GM21529 (cell line): ENCODE measurements around the gene DOCK1.

ENCODE experiments used
- ATAC-seq: cut with Tn5 transposase; IDR thresholded peaks from one replicate; pipeline ENCODE4 v1.9.1; 2021; ENCODE audit not compliant: unreplicated experiment

DOCK1 gene

GRCh38 chr10:127157506-127158200, 252.4 kb downstream of the DOCK1 start:
- ATAC-seq, result no peak

DNA sequence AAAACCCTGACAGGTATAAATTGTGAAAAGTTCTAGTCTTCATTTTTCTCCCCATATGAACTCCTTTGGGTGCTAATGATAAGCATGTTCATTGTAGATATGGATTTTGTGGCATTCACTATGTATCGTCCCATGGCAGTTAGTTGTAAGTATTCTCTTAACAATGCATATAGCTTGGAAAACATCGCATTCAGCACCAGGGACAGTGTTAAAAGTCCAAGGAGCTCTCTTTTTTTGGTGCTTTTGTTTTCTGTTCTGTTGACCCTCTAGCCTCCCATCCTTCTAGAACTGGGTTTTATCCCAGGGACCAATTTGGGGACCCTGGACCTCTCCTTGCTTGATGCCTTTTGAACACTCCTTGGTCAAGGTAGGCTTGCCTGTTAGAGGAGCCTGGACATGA, 253.4 kb downstream of the DOCK1 start:
- no peak for ATAC-seq

DNA sequence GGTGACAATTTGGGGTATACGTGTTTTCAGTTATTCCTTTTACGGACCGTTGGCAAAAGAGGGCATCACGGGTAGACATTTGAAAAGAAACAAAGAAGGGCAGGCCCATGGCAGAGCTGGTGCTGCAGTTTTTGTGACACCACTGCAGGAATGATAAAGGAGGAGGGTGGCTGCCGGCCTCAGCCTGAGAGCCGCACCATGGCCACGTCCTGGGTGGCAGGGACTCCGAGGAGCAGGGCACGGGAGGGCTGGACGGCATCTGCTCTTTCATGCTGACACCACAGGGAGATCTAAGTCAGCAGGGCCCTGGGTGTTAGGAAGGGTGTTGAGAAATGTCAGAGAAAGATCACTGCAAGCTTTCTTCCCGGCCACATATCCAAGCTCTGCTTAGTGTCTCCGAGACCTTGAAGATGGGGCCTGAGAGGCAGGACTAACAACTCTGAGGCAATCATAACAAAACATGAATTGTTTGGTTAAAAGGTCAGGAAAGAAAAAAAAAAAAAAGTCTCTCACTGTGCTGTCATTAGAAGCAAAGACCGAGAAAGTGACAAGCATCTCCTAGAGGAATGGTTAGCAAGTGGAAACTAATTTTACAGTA, 254.5 kb downstream of the DOCK1 start:
- no peak for ATAC-seq

DNA sequence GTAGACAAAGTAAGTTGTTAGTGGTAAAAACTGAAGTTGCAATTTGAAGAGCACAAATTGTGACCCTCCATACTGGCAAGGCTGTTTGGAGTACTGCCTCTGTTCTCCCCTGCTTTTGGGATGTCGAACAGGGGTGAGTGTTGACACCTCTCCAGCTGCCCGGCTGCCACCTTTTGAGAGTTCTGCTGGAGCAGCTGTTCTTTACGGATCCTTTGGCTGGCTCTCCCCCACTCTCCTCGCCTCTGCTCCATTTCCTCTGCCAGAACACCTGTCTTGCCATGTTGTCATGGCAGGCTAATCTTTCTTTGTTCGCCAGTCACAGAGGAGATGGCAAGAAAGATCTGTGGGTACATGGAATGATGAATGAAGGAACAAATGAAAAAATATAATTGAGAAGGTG, 256.3 kb downstream of the DOCK1 start:
- ATAC-seq, result no peak

DNA sequence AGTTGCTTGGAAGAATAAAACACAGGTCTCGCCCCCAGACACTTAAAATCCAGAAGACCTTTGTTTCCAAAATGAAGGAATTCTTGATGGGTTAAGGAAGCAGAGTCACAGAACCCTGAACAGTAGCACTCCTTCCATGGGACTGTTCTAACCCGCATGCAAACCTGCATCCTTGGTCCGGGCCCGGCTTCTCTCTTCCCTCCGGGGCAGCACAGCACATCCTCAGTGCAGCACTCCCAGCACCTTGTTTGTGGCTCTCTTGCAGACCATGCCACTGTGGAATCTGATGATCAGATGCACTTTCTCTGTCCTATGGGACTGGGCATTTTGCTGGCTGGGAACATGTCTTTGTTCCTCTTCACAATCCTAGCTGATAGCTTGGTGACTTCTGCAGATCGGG, 257.6 kb downstream of the DOCK1 start:
- no peak for ATAC-seq

DNA sequence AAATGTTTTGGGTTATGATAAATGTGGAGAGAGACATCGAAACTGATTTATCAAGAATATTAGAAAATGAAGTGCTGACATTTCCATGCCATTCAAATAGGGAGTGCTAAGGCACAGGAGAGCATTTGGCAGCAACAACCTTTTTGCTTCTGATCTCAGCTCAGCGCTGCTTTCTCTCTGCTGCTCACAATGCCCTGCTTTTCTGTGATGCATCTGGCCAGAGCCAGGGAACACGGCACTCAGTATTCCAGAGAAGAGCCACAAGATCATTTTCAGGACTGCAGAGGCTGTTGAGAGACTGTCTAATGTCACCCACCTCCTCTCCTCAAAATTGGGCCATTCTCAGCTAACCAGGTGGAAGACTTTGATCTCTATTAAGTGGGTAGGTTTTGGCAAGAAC, 263.0 kb downstream of the DOCK1 start:
- no peak for ATAC-seq

- no peak for ATAC-seq
These were observed 269.6 kb downstream of the DOCK1 start for GRCh38 chr10:127174866-127175265.

DNA sequence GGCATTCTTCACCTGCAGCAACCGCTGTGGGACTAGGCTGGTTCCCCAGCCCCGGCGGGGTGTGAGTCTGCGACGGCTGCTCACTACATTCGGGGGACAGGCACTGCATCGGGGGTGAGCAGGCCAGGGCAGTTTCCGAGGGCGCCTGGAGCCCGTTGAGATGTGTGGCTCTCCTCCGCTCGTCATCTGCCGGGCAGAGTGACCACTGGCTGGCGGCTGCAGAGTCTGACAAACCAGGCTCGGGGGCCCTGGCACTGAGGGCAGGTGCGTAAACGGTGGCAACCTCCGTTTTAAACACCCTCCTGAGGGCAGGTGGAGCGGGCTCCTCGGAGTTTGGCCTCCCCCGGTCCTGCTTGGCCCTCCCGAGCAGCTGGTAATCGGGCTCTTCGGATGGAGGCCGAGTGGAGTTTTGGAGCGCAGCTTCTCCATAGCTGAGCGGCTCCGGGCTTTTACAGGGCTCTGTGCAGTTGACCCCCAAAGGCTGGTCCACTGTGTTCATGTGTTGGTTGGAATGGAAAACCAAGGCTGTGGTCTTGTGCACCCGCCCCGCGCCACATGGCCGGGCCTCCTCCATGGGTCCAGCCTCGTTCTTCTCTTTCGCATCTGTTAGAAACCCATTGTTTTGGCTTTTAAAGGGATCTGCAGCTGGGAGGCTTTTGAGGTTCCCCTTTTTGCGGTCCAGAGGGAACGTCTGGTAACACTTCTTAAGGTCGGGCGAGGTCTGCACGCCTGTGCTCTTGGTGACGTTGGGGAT, 270.3 kb downstream of the DOCK1 start:
- no peak for ATAC-seq

DNA sequence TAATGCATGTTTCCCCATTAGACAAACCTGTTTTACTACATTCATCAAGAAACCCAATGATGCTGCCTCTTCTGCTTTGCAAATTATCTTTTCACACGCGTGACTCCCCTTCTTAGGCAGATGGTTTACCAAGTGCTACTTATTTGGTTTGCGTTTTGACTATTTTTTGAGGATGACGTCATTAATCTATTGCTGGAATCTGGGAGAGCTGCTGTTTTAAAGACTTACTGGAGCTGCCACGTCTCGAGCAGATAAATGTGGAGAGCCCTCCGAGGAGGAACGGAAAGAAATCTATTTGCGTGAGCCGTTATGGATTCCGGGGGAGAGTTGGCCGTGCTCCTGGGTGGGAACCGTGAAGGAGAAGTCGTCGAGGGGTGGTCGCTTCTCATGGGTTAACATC, 271.4 kb downstream of the DOCK1 start:
- ATAC-seq, result no peak

- ATAC-seq, result no peak
These were observed 274.5 kb downstream of the DOCK1 start for GRCh38 chr10:127179612-127180250.

DNA sequence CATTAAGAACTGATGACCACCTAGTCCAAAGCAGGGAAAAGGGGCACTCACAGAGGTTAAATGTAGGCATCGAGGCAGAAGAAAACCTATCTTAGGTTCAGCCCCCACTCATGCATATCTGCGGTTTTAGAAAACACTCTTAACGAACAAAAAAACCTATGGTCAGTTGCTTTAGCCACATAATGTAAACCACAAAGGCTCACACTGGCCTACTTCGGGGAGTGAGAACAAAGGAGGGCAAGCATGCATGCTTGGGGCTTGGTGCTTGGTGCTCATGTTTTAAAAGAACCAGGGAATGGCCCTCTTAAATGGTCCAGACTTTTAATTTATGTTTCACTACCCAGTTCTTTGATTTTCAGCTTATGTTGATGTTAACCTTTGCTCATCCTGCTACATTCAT, 276.9 kb downstream of the DOCK1 start:
- no peak for ATAC-seq

DNA sequence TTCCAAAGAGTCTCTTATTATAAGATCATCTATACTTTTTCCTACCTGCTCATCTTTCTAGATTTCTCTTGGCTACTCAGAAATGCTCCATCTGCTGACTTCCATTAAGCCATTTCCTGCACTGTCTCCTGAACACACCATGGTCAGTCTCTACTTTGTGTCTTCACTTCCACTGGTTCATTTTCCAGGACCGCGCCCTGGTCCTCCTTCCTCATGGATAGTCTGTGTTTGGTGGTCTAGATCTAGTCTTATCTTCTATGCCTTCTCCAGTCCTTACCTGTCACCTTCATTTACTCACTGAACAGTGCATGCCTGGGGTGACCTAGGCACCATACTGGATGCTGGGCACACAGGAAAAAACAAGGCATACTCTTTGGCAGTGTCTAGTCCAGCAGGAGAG, 279.4 kb downstream of the DOCK1 start:
- ATAC-seq, result no peak

DNA sequence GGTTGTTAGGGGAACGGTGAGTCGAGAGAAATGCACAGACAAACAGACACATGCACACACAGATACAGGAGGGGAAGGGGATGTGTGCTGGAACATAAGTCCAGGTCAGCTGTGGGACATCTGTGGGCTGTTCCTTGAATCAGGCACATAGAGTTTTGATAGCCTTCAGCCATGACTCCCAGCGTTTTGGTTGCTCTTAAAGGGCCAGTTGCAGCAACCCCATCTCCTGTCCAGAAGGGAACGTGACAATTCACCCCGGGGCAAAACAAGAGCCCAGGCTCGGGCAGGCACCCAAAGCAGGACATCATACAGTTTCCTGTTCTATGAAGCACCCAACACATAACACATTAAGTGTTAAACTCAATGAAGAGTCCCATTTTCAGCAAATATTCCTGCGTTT, 281.6 kb downstream of the DOCK1 start:
- ATAC-seq, result no peak

DNA sequence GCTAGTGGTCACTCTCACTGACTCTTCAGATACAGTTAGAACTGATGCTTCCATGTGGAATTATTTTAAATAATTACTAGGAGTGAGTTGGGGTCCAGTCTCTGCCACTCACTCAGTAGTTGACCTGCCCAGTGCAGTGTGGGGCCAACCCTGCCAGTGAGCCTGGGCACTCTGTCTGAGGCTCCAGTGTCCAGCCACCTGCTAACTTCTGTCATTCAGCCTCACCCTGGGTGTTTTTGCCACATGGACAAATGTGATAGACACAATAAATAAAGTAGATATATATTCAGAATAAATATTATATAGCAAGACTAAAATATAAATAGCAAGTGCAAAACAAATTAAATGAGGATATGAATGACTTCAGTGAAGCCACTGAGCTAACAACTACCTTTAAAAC, 284.0 kb downstream of the DOCK1 start:
- no peak for ATAC-seq

GRCh38 chr10:127190427-127190826, 285.2 kb downstream of the DOCK1 start:
- ATAC-seq, result no peak

DNA sequence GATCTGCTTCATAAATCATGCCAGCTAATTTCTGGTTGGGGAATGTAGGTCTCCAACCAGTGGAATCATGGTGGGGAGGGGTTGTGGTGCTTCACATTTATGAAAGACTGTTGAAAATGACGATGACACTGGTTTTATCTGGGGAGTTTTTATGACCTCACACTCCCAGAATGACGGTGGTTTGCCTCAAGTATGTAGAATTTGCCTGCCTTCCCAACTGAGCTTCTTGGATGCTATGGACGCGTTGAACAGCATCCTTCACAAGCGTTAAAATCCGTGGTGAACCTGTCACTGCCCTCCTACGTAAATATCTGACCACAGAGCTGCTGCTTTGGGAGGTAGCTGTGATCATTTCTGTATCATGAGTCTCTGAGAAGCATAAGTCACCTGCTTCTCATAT, 287.9 kb downstream of the DOCK1 start:
- ATAC-seq, result no peak

- ATAC-seq, result no peak
These were observed 288.9 kb downstream of the DOCK1 start for GRCh38 chr10:127194111-127194510.

DNA sequence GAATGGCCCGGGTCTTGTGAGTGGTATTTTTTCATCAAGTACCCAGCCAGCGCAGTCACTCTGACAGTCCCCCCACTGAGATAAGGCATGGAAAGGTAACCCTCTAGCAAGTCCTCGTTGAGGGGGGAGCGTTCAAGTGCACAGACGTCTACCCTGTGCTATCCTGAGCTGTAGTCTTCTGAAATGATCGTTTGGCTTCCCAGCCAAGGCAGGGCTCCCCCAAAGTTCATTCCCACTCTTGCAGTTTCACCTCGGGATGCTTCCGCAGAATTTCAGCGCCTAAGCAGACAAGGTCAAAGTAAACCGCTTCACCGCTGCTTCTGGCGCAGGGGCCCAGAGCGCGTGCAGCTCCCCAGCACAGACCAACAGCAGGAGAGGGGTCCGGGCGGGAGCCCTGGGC, 289.4 kb downstream of the DOCK1 start:
- ATAC-seq, result no peak

GRCh38 chr10:127195041-127195506, 289.8 kb downstream of the DOCK1 start:
- no peak for ATAC-seq

GRCh38 chr10:127195571-127196281, 290.5 kb downstream of the DOCK1 start:
- ATAC-seq, result no peak
